PC-9 (cell line): Measurements from ENCODE around the gene SFTPA1.

Experiments
- EZH2 ChIP-seq: fragments of 200-600 bp; sonication (generic); IDR thresholded peaks from 2 replicates; pipeline ENCODE4 v1.8.0; 2017; ENCODE audit warnings: antibody characterized with exemption, low read depth
- TF ChIP-seq, protein P1 (sequence below): fragments of 200-600 bp; sonication (generic); conservative IDR thresholded peaks from 2 replicates; pipeline ENCODE4 v1.6.1; 2017; ENCODE audit warnings: mixed run types, antibody characterized with exemption, mild to moderate bottlenecking, moderate library complexity

DNA sequence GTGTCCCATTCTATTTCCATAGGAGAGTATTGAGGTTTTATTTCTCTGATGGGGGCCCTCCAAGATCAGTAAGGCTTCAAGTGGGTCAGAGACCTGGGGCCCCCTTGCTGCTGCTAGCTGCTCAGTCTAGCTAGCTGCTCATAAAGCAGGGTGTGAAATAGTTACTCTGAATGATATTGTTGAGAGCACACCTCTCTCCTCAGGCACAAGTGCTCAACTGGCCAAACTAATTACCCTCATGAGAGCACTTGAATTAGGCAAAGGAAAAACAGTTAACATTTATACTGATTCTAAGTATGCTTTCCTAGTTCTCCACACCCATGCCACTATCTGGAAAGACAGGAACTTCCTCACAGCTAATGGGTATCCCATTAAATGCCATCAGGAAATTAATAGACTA, 5.4 kb upstream of the SFTPA1 start:
- TF ChIP-seq, protein P1, sequence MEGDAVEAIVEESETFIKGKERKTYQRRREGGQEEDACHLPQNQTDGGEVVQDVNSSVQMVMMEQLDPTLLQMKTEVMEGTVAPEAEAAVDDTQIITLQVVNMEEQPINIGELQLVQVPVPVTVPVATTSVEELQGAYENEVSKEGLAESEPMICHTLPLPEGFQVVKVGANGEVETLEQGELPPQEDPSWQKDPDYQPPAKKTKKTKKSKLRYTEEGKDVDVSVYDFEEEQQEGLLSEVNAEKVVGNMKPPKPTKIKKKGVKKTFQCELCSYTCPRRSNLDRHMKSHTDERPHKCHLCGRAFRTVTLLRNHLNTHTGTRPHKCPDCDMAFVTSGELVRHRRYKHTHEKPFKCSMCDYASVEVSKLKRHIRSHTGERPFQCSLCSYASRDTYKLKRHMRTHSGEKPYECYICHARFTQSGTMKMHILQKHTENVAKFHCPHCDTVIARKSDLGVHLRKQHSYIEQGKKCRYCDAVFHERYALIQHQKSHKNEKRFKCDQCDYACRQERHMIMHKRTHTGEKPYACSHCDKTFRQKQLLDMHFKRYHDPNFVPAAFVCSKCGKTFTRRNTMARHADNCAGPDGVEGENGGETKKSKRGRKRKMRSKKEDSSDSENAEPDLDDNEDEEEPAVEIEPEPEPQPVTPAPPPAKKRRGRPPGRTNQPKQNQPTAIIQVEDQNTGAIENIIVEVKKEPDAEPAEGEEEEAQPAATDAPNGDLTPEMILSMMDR: no peak
- no peak for TF ChIP-seq EZH2
